ENCODE results near the gene AQP9.

Gene AQP9

DNA sequence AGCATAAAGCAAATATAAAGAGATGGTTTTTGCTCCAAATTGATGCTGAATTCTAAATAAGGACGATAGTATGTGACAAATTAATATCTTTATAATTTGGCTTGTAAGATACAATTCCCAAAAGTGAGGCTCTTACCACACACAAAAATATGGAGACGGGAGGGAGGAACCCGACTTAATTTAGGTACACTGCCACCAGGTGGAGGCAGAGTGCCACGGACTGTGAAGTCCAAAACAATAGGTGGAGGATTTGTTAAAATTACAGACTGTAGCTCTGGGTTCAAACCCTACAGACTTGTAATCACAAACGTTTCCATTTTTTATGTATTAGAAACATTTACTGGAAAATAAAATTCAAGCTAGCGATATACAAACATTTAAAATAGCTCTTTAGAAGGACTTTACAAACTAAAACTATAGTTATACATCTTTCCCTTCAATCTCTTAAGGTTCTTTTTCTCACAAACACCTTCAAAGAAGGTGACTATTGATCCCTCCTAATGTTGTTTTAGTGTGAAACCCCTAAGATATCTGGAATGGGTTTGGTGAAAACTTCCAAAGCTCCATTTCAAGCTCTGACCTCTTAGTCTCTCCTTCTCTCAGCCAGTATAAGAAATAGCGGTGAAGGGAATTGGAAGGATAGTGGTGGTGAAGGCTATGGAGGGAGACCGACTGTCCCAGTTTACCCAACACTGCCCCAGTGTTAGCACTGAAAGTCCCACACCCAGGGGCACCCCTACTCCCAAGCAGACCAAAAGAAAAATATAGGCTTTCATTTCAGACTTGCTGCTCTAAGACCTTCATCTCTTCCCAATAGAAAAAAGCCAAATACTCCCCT is 89.7 kb downstream of the AQP9 start:
- H3K4me3 ChIP-seq (replicated peaks in 1 of 2; ENCODE audit: low read depth in 2 of 2, low read length in 2 of 2): no peak overlapping the region
- DNase-seq (ENCODE audit: low read depth in 2 of 2): peak; percentile 90 to 92
- TF ChIP-seq, protein P1, sequence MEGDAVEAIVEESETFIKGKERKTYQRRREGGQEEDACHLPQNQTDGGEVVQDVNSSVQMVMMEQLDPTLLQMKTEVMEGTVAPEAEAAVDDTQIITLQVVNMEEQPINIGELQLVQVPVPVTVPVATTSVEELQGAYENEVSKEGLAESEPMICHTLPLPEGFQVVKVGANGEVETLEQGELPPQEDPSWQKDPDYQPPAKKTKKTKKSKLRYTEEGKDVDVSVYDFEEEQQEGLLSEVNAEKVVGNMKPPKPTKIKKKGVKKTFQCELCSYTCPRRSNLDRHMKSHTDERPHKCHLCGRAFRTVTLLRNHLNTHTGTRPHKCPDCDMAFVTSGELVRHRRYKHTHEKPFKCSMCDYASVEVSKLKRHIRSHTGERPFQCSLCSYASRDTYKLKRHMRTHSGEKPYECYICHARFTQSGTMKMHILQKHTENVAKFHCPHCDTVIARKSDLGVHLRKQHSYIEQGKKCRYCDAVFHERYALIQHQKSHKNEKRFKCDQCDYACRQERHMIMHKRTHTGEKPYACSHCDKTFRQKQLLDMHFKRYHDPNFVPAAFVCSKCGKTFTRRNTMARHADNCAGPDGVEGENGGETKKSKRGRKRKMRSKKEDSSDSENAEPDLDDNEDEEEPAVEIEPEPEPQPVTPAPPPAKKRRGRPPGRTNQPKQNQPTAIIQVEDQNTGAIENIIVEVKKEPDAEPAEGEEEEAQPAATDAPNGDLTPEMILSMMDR (IDR thresholded peaks at IDR 0.05; ENCODE audit: low read depth, low read length): peak; percentile 85

DNA sequence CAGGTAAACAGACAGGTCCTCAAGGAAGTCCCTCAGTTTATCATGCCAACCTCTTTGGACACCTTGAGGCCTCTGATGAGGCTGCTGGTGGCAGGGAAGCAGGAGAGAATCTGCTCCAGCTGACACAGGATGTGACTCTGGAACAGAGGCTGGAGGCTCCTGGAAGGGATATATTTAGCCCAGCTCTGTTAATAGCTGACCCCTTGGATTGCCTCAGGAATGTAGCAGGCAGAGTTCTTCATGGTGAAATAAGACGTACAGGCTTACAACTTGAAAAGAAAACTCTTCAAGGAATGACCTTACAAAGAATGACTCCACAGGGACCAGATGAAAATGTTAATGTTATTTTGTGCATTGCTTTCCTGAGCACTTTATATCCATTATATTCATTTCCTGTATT is 90.5 kb downstream of the AQP9 start:
- no peak overlapping the region for H3K4me3 ChIP-seq (replicated peaks in 1 of 2; ENCODE audit: low read depth in 2 of 2, low read length in 2 of 2)
- TF ChIP-seq, protein P1 (IDR thresholded peaks at IDR 0.05; ENCODE audit: low read depth, low read length): no peak
- DNase-seq (ENCODE audit: low read depth in 2 of 2): peak; percentile 72 to 81

- DNase-seq (ENCODE audit: low read depth in 2 of 2): no peak
- TF ChIP-seq, protein P1 (IDR thresholded peaks at IDR 0.05; ENCODE audit: low read depth, low read length): no peak
- no peak overlapping the region for H3K4me3 ChIP-seq (replicated peaks in 1 of 2; ENCODE audit: low read depth in 2 of 2, low read length in 2 of 2)
Measured at GRCh38 chr15:58229297-58229768, 91.2 kb downstream of the AQP9 start.

DNA sequence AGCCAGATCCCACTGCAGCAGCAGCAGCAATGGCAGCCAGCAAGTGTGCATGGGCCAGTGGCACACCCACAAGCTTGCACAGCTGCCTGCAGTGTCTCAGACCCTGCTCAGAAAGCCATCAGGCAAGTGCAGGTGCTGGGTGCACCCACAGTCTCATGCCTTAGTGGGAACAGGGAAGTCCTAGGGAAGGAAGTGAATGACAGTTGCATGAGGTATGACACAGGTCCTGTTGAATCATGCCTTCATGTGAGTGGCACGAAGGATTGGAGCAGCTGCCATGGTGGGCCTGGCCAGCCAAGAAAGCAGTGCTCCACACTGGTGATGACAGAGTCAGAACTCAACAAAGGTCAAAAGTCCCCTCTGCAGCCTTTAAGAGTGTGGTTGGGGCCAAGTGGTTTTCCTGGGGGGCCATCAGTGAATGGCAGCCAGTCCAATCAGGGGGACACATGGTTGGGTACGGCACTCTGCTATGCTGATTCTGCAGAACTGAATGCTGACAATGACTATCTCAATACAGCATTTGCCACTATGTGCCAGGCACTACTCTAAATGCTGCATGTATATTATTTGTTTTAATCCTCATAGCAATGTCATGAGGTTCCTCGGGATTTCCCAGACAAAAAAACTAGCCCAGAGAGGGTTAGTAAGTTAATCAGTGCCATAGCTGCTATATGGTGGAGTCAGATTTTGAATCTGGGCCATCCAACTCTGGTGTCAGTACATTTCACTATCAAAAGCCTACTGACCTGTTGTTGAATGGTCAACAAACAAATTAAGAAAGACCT is 94.3 kb downstream of the AQP9 start:
- DNase-seq (ENCODE audit: low read depth in 2 of 2): no peak
- TF ChIP-seq, protein P1 (IDR thresholded peaks at IDR 0.05; ENCODE audit: low read depth, low read length): no peak
- no peak overlapping the region for H3K4me3 ChIP-seq (replicated peaks in 1 of 2; ENCODE audit: low read depth in 2 of 2, low read length in 2 of 2)

DNA sequence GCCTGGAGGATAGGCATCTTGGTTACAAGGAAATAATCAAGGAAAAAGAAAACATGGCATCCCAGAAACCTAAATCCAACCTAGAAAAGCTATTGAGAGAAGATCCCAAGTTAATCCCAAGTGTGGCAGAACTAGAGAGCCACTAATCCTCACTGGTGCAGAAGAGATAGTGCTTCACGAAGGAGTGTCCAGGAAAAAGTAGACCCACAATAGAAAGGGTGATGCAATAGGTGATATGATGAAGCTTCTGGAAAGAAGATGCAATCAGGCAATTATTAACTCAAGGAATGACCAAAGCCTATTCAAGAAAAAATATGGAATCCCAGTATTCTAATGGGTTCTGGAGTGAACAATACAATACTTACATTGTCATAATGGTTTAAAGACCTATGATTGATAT is 95.2 kb downstream of the AQP9 start:
- TF ChIP-seq, protein P1 (IDR thresholded peaks at IDR 0.05; ENCODE audit: low read depth, low read length): no peak
- H3K4me3 ChIP-seq (replicated peaks in 1 of 2; ENCODE audit: low read depth in 2 of 2, low read length in 2 of 2): no peak overlapping the region
- no peak for DNase-seq (ENCODE audit: low read depth in 2 of 2)
